Right lobe of liver (tissue), 4 donors: ENCODE measurements around the gene PDZRN3.

Experiments used
- CTCF ChIP-seq, 4 donors: fragments of 200-600 bp in 3 of 4; fragments of 450-650 bp in 1 of 4; IDR thresholded peaks; one replicate each; pipeline versions ENCODE4 v1.5.1 to v1.8.0; 2016 to 2022; ENCODE audit warnings: antibody characterized with exemption in 4 of 4, mild to moderate bottlenecking in 2 of 4
- POLR2A ChIP-seq: fragments of 450-650 bp; IDR thresholded peaks from one replicate; pipeline ENCODE4 v1.6.1; 2017; ENCODE audit warnings: antibody characterized with exemption, mild to moderate bottlenecking
- donor health status: DM: no; HTN: no; CAD: no.
- donor health status: DM: no; HTN: no; CAD: no.
- donor health status: DM: no; HTN: yes; CAD: no.

DNA sequence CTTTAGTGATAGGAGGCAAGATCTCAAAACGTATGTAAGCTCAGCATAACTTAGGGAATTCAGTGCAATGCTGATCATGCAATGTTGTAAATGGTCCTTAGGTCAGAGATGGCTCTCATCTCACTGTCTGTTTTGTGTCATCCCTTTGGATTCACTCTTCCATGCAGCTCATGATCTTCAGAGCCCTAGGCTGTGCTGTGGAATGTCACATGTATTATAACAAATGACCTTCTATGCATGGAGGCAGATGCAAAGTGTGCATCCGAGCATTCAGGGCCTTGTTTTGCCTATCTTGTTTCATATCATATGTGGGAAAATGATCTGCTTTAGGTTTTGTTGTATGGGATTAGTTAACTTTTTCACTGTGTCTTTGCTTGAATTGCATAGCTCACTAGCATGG lies 40.5 kb upstream of the PDZRN3 start:
- TF ChIP-seq CTCF (IDR thresholded peaks at IDR 0.05) (no peak), POLR2A (no peak)
